ENCODE data around the gene LY6G6C. TPM values are rescaled to one million over a fixed set of nuclear protein-coding genes. Genes with fewer than 3 reads are reported as not detected.

Gene LY6G6C
- total and polyA plus RNA-seq, 2 donors (not counting 1 experiment from before 2014, with no cell fraction given) = 0.13 TPM; not detected in 1

DNA sequence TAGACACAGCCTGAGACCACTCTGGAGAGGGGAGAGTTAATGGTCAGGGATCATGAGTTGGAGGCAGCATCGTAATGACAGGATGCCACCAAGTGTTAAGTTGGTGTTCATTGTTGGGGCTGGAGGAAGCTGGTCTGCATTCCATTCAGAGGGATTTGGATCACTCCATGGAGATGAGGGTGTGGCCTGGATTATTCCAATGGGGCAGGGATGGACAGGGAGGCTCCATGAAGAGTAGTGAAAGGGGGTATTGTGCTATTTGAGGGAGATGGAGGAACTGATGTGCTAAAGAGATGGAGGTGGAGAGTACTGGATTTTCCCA lies 42.0 kb upstream of the LY6G6C start:
- no peaks in the 10 kb centered on the region for H3K79me2 ChIP-seq (ENCODE audit: control insufficient read depth, insufficient read depth, low read length)
- Mint-ChIP-seq H3K4me3 (no peak overlapping the region), H3K9me3 (ENCODE audit: insufficient read depth) (no peaks in the 10 kb centered on the region), H3K27me3 (no peaks in the 10 kb centered on the region), H3K4me1 (no peaks in the 10 kb centered on the region), H3K27ac (no peak overlapping the region)
- H3K4me3 ChIP-seq (ENCODE audit: control extremely low read depth in 1 of 5, extremely low read depth in 1 of 5, insufficient read depth in 1 of 5, low read depth in 2 of 5, low read length in 4 of 5) = no peak overlapping the region
- no peak overlapping the region for H3K9ac ChIP-seq (ENCODE audit: low read length)
- H4K20me1 ChIP-seq (ENCODE audit: control insufficient read depth, insufficient read depth, low read length, poor library complexity, severe bottlenecking) = no peaks in the 10 kb centered on the region
- POLR2A ChIA-PET = no interaction called here
- H3K4me1 ChIP-seq (ENCODE audit: control insufficient read depth in 2 of 2, insufficient read depth in 2 of 2, low read length in 2 of 2) = no peaks in the 10 kb centered on the region
- 83% methylated on average over 1 of the region's 1 CpG for WGBS (ENCODE audit: insufficient coverage)
- ATAC-seq (ENCODE audit: low read depth) = no peak
- no peak for TF ChIP-seq EZH2 (IDR thresholded peaks at IDR 0.05; ENCODE audit: borderline replicate concordance, insufficient read depth, low read depth, low read length, poor library complexity, severe bottlenecking)
- TF ChIP-seq, protein P1, sequence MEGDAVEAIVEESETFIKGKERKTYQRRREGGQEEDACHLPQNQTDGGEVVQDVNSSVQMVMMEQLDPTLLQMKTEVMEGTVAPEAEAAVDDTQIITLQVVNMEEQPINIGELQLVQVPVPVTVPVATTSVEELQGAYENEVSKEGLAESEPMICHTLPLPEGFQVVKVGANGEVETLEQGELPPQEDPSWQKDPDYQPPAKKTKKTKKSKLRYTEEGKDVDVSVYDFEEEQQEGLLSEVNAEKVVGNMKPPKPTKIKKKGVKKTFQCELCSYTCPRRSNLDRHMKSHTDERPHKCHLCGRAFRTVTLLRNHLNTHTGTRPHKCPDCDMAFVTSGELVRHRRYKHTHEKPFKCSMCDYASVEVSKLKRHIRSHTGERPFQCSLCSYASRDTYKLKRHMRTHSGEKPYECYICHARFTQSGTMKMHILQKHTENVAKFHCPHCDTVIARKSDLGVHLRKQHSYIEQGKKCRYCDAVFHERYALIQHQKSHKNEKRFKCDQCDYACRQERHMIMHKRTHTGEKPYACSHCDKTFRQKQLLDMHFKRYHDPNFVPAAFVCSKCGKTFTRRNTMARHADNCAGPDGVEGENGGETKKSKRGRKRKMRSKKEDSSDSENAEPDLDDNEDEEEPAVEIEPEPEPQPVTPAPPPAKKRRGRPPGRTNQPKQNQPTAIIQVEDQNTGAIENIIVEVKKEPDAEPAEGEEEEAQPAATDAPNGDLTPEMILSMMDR (IDR thresholded peaks at IDR 0.05) = no peak
- no peaks in the 10 kb centered on the region for H3K27me3 ChIP-seq (replicated peaks in 1 of 4; ENCODE audit: control extremely low read depth in 1 of 4, control insufficient read depth in 3 of 4, insufficient read depth in 4 of 4, low read length in 3 of 4)
- H2AFZ ChIP-seq (ENCODE audit: insufficient read depth, low read depth, low read length, poor library complexity, severe bottlenecking) = no peak overlapping the region
- peaks cover 0 to 12% of the 10 kb centered on the region in 2 experiments for H3K36me3 ChIP-seq (replicated peaks in 1 of 2; ENCODE audit: control extremely low read depth in 1 of 2, control insufficient read depth in 1 of 2, extremely low read depth in 1 of 2, insufficient read depth in 2 of 2, low read length in 1 of 2)
- CTCF ChIA-PET = interaction anchor here (0.6 to 1.2 kb wide), 2 partner anchors 34 to 1874 kb away, joined by 3 read pairs; no protein-coding TSS in a partner anchor
- H3K9me3 ChIP-seq (ENCODE audit: control extremely low read depth in 1 of 3, control insufficient read depth in 2 of 3, insufficient read depth in 1 of 3, low read length in 2 of 3) = no peaks in the 10 kb centered on the region
- intact Hi-C loops (cut with micrococcal nuclease) = no loop called here
- no peak overlapping the region for H3K27ac ChIP-seq (ENCODE audit: low read length in 2 of 2)
- DNase-seq = no peak
- H3K4me2 ChIP-seq (replicated peaks; ENCODE audit: low read depth, low read length, poor library complexity, severe bottlenecking) = no peak overlapping the region

DNA sequence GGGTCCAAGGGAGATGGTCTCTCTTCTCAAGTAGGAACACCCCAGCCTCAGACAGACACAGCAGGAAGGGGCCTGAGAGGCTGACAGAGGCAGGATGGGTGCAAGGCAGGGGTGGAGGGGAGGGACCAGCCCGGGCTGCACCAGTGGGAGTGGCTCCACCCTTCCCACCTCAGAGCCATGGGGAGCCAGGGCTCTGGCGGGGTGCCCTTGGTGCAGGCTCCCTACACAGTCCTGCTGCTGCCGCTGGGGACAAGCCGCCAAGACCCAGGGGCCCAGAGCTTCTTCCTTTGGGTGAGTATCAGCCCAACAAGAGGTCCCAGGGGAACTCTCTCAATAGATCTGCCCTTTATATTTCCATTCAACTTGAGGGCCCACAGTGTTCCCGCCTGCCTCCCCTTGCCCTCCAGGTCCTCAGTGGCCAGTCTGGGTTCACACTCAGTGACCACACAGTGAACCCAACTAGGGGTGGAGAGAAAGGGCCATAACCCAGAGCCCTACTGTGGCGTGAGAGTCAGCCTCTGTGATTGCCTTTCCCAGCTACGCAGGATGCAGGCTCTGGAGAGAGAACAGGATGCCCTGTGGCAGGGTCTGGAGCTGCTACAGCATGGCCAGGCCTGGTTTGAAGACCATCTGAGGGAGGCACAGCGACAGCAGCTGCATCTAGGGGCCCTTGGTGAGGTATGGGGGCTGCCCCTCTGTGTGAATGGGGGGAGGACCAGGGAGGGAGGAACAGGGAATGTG lies 41.5 kb upstream of the LY6G6C start:
- Mint-ChIP-seq H3K4me1 (no peaks in the 10 kb centered on the region), H3K27ac (no peak overlapping the region), H3K9me3 (ENCODE audit: insufficient read depth) (no peaks in the 10 kb centered on the region), H3K27me3 (no peaks in the 10 kb centered on the region), H3K4me3 (no peak overlapping the region)
- WGBS (ENCODE audit: insufficient coverage) = 93% methylated on average over 6 of the region's 8 CpGs
- H4K20me1 ChIP-seq (ENCODE audit: control insufficient read depth, insufficient read depth, low read length, poor library complexity, severe bottlenecking) = no peaks in the 10 kb centered on the region
- no peak overlapping the region for H3K9ac ChIP-seq (ENCODE audit: low read length)
- H3K9me3 ChIP-seq (ENCODE audit: control extremely low read depth in 1 of 3, control insufficient read depth in 2 of 3, insufficient read depth in 1 of 3, low read length in 2 of 3) = no peaks in the 10 kb centered on the region
- ATAC-seq (ENCODE audit: low read depth) (no peak), DNase-seq (no peak)
- no peak overlapping the region for H3K27ac ChIP-seq (ENCODE audit: low read length in 2 of 2)
- H3K36me3 ChIP-seq (replicated peaks in 1 of 2; ENCODE audit: control extremely low read depth in 1 of 2, control insufficient read depth in 1 of 2, extremely low read depth in 1 of 2, insufficient read depth in 2 of 2, low read length in 1 of 2) = peaks cover 0 to 14% of the 10 kb centered on the region in 2 experiments
- no peak overlapping the region for H2AFZ ChIP-seq (ENCODE audit: insufficient read depth, low read depth, low read length, poor library complexity, severe bottlenecking)
- H3K27me3 ChIP-seq (replicated peaks in 1 of 4; ENCODE audit: control extremely low read depth in 1 of 4, control insufficient read depth in 3 of 4, insufficient read depth in 4 of 4, low read length in 3 of 4) = no peaks in the 10 kb centered on the region
- no peak overlapping the region for H3K4me3 ChIP-seq (ENCODE audit: control extremely low read depth in 1 of 5, extremely low read depth in 1 of 5, insufficient read depth in 1 of 5, low read depth in 2 of 5, low read length in 4 of 5)
- ChIA-PET POLR2A (no interaction called here), CTCF (interaction anchor here (0.6 to 1.2 kb wide), 2 partner anchors 33 to 1875 kb away, joined by 3 read pairs; no protein-coding TSS in a partner anchor)
- TF ChIP-seq, protein P1 (IDR thresholded peaks at IDR 0.05) = no peak
- TF ChIP-seq EZH2 (IDR thresholded peaks at IDR 0.05; ENCODE audit: borderline replicate concordance, insufficient read depth, low read depth, low read length, poor library complexity, severe bottlenecking) = no peak
- no peaks in the 10 kb centered on the region for H3K4me1 ChIP-seq (ENCODE audit: control insufficient read depth in 2 of 2, insufficient read depth in 2 of 2, low read length in 2 of 2)
- intact Hi-C loops (cut with micrococcal nuclease) = no loop called here
- no peaks in the 10 kb centered on the region for H3K79me2 ChIP-seq (ENCODE audit: control insufficient read depth, insufficient read depth, low read length)
- no peak overlapping the region for H3K4me2 ChIP-seq (replicated peaks; ENCODE audit: low read depth, low read length, poor library complexity, severe bottlenecking)
